Suprapubic skin (tissue), 4 donors: ENCODE results near the gene LRRC51. TPM values are rescaled to one million over a fixed set of nuclear protein-coding genes. Genes with fewer than 3 reads are reported as not detected.

Experiments used
- DNase-seq, 2 donors: peaks; one replicate each; pipeline ENCODE4 v3.0.0-alpha.2; 2019; ENCODE audit warnings: low spot score in 2 of 2
- H3K27ac ChIP-seq: fragments of 200-600 bp; sonication (generic); one replicate; pipeline ENCODE4 v1.5.1; 2019
- H3K27me3 ChIP-seq: fragments of 200-600 bp; sonication (generic); one replicate; pipeline ENCODE4 v1.5.1; 2019
- H3K36me3 ChIP-seq: fragments of 200-600 bp; sonication (generic); one replicate; pipeline ENCODE4 v1.5.1; 2019
- H3K4me1 ChIP-seq: fragments of 200-600 bp; sonication (generic); one replicate; pipeline ENCODE4 v1.5.1; 2019
- H3K4me3 ChIP-seq: fragments of 200-600 bp; sonication (generic); one replicate; pipeline ENCODE4 v1.5.1; 2019; ENCODE audit warnings: mild to moderate bottlenecking
- H3K9me3 ChIP-seq: fragments of 200-600 bp; sonication (generic); one replicate; pipeline ENCODE4 v1.5.1; 2019
- EP300 ChIP-seq: sonication (generic); formaldehyde crosslinking; IDR thresholded peaks from one replicate; pipeline ENCODE4 v1.6.1; 2017; ENCODE audit warnings: antibody characterized with exemption
- POLR2A ChIP-seq, 2 donors: fragments of 450-650 bp; IDR thresholded peaks; one replicate each; pipeline ENCODE4 v1.6.1; 2017; ENCODE audit warnings: antibody characterized with exemption in 2 of 2, mild to moderate bottlenecking in 2 of 2, moderate library complexity in 2 of 2
- POLR2AphosphoS5 ChIP-seq, 3 donors: sonication (generic); formaldehyde crosslinking; IDR thresholded peaks; one replicate each; pipeline ENCODE4 v1.6.1; 2017; ENCODE audit warnings: antibody characterized with exemption in 3 of 3
- WGBS: methylation state at CpG from one replicate; pipeline ENCODE4 v1.1.5; 2018; 5-methylcytosine and 5-hydroxymethylcytosine counted together
- total RNA-seq, 4 donors: library from RNA; depleted of rRNA; stranded (reverse); fragments of >200 nt; gene quantifications; one replicate each; pipeline ENCODE4 v1.1.0, GENCODE V29; 2016
- TF ChIP-seq, protein P1 (sequence below), 2 donors: fragments of 200-600 bp in 1 of 2; fragments of 450-650 bp in 1 of 2; sonication (generic) in 1 of 2; IDR thresholded peaks; one replicate each; pipeline ENCODE4 v1.5.1; 2016 to 2019; ENCODE audit warnings: antibody characterized with exemption in 2 of 2, mild to moderate bottlenecking in 1 of 2, moderate library complexity in 1 of 2

LRRC51 gene
- total RNA-seq, 4 donors from 2014 or later: 3.7 to 9.9 (median 6.6) TPM

DNA sequence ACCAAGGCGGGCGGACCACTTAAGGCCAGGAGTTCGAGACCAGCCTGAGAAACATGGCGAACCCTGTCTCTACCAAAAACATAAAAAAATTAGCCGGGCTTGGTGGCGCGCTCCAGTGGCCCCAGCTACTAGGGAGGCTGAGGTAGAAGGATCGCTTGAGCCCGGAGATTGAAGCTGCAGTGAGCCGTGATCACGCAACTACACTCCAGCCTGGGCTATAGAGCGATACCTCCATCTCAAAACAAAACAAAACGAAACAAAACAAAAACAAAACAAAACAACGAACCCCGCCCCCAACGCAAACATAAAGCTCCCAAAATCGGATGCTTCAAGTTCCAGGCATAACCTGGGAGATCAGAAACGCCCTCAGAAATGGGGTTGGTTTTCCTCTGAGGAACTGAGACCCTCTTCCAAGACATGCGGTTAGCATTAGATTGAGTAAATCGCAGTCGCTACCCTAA is 564 bp downstream of the LRRC51 start:
- Histone ChIP-seq H3K9me3 (no peaks in the 10 kb centered on the region), H3K36me3 (no peaks in the 10 kb centered on the region), H3K4me3 (peak overlapping the region; percentile 66), H3K27ac (peak overlapping the region; percentile 86), H3K4me1 (peaks cover 48% of the 10 kb centered on the region), H3K27me3 (no peaks in the 10 kb centered on the region)
- TF ChIP-seq, protein P1, sequence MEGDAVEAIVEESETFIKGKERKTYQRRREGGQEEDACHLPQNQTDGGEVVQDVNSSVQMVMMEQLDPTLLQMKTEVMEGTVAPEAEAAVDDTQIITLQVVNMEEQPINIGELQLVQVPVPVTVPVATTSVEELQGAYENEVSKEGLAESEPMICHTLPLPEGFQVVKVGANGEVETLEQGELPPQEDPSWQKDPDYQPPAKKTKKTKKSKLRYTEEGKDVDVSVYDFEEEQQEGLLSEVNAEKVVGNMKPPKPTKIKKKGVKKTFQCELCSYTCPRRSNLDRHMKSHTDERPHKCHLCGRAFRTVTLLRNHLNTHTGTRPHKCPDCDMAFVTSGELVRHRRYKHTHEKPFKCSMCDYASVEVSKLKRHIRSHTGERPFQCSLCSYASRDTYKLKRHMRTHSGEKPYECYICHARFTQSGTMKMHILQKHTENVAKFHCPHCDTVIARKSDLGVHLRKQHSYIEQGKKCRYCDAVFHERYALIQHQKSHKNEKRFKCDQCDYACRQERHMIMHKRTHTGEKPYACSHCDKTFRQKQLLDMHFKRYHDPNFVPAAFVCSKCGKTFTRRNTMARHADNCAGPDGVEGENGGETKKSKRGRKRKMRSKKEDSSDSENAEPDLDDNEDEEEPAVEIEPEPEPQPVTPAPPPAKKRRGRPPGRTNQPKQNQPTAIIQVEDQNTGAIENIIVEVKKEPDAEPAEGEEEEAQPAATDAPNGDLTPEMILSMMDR (IDR thresholded peaks at IDR 0.05): no peak
- 68% methylated on average over 21 of the region's 21 CpGs for WGBS
- no peak for DNase-seq

DNA sequence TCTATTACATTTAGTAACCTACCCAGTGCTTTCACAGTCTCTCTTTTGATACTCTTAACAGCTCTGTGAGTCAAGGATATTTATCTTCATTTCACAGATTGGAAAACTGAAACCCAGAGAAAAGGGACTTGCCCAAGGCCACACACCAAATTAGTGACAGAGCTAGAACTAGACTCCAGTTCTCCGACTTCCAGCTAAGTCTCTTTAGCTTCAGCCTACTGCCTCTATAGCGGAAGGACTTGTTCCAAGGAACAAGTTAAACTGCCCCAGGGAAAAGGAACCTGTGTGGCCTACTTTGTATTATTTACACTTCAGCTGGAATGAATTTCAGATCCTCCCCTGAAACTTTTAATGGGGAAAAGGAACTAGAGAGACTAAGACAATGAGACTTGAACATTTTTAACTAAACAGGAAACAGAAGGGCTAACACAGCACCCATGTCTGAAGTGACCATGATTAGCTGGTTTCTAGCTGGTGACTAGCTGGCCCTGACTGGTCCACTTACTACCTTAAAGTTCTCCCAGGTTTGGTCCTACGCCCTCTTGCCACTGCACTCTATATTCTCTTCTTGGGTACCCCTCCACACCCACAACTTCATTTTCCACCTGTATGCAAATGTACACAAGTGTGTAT is 1.3 kb downstream of the LRRC51 start:
- Histone ChIP-seq H3K27me3 (no peaks in the 10 kb centered on the region), H3K36me3 (no peaks in the 10 kb centered on the region), H3K9me3 (no peaks in the 10 kb centered on the region), H3K4me1 (peaks cover 48% of the 10 kb centered on the region), H3K27ac (peak overlapping the region; percentile 86), H3K4me3 (no peak overlapping the region)
- TF ChIP-seq POLR2A (IDR thresholded peaks at IDR 0.05) (no peak), POLR2AphosphoS5 (IDR thresholded peaks at IDR 0.05) (no peak), EP300 (no peak)
- TF ChIP-seq, protein P1 (IDR thresholded peaks at IDR 0.05): no peak
- 61% methylated on average over 3 of the region's 3 CpGs for WGBS
- DNase-seq: peak in 1 of 2 donors; percentile 4

DNA sequence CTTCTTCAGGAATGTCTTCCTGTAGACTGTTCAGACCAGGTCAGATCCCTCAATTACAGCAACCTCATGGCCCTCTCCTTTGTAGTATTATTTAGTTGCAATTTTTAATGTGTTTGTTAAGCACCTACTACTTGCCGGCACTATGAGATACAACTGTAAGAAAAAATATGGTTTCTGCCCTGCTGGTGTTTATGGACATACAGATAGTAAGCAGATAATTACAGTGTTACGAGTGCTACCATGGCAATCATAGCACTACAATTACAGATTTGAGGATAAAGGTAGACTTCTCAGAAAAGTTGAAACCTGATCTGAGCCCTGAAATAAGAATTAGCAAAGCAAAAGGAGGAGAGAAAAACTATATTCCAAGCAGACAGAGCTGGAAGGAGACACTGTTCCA is 2.8 kb downstream of the LRRC51 start:
- Histone ChIP-seq H3K4me1 (peaks cover 42% of the 10 kb centered on the region), H3K27ac (no peak overlapping the region)
- 66% methylated on average over 2 of the region's 2 CpGs for WGBS

DNA sequence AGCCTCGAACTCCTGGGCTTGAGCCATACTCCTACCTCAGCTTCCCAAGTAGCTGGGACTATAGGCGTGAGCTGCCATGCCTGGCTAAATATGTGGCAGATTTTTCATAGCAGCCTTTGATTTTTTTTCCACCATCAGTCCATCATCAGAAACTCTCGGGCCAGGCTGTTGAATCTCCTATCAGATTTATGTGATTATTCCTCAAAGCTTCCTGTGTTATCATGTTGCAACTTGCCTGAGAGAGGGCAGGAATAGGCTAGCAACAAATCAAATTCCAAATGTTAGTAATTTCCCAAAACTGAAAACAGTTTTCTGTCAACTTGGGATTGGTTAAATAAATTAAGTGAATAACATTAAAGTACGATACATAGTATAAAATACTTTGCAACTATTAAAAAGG is 3.4 kb downstream of the LRRC51 start:
- 53% methylated on average over 4 of the region's 4 CpGs for WGBS
- no peak overlapping the region for H3K4me3 ChIP-seq
- H3K9me3 ChIP-seq: no peaks in the 10 kb centered on the region
- H3K27ac ChIP-seq: no peak overlapping the region
- peaks cover 37% of the 10 kb centered on the region for H3K4me1 ChIP-seq
- no peak for DNase-seq
- no peaks in the 10 kb centered on the region for H3K27me3 ChIP-seq
- TF ChIP-seq EP300: no peak
- TF ChIP-seq, protein P1 (IDR thresholded peaks at IDR 0.05): no peak
- TF ChIP-seq POLR2AphosphoS5 (IDR thresholded peaks at IDR 0.05): no peak
- TF ChIP-seq POLR2A (IDR thresholded peaks at IDR 0.05): no peak
- H3K36me3 ChIP-seq: peaks cover 9% of the 10 kb centered on the region

More for the DNA sequence above, 2.8 kb downstream of the LRRC51 start:
- no peak for TF ChIP-seq POLR2A (IDR thresholded peaks at IDR 0.05)
- TF ChIP-seq POLR2AphosphoS5 (IDR thresholded peaks at IDR 0.05): no peak
- TF ChIP-seq, protein P1 (IDR thresholded peaks at IDR 0.05): no peak
- no peak for TF ChIP-seq EP300
- Histone ChIP-seq H3K4me3 (no peak overlapping the region), H3K36me3 (peaks cover 5% of the 10 kb centered on the region), H3K9me3 (no peaks in the 10 kb centered on the region), H3K27me3 (no peaks in the 10 kb centered on the region)
- DNase-seq: no peak

DNA sequence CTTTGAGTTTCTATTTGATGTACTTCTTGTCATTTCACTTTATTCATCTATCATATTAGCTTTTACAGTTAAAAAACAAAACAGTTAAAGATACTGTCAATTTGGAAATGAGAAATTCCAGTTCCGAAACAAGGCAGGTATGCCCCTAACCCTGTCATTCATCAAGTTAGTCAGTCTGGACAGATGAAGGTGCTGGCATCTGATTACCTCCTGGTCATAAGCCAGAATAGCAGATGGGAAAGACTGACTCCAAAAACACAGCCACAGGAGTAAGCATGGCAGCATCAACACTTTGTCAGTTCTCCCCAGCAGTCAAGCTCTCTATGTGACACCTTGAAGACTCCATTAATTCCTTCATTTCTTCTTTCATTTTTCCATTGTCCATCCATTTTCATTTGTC is 4.3 kb downstream of the LRRC51 start:
- 59% methylated on average over 1 of the region's 1 CpG for WGBS
- H3K4me3 ChIP-seq: no peak overlapping the region
- TF ChIP-seq POLR2A (IDR thresholded peaks at IDR 0.05) (no peak), EP300 (no peak), POLR2AphosphoS5 (IDR thresholded peaks at IDR 0.05) (no peak)
- TF ChIP-seq, protein P1 (IDR thresholded peaks at IDR 0.05): no peak
- no peaks in the 10 kb centered on the region for H3K27me3 ChIP-seq
- no peaks in the 10 kb centered on the region for H3K9me3 ChIP-seq
- peaks cover 18% of the 10 kb centered on the region for H3K36me3 ChIP-seq
- H3K27ac ChIP-seq: no peak overlapping the region
- peaks cover 28% of the 10 kb centered on the region for H3K4me1 ChIP-seq
- DNase-seq: no peak
